BJ (cell line): Measurements from ENCODE around the gene KRTAP20-4. TPM values are rescaled to one million over a fixed set of nuclear protein-coding genes. Genes with fewer than 3 reads are reported as not detected.

Experiments
- CTCF ChIA-PET: fragments of 350-600 bp; formaldehyde crosslinking; extraction: SDS; loops from one replicate; lab custom pipeline; 2021; ENCODE audit warnings: antibody characterized with exemption, inconsistent platforms; lab: Yijun Ruan, JAX
- POLR2A ChIA-PET: fragments of 300-600 bp; sonication (Branson Sonifier 250); formaldehyde crosslinking; extraction: SDS; loops from one replicate; lab custom pipeline; 2021; ENCODE audit warnings: antibody characterized with exemption; lab: Charles Lee
- DNase-seq: peaks from one replicate; pipeline ENCODE4 v3.0.0-alpha.2; 2011; ENCODE audit warnings: low read depth
- H3K27me3 ChIP-seq: 2 replicates; pipeline ENCODE4 v1.6.0; 2011; ENCODE audit warnings: low read length; ENCODE audit not compliant: control insufficient read depth, insufficient read depth
- H3K36me3 ChIP-seq: 2 replicates; pipeline ENCODE4 v1.5.1; 2011; ENCODE audit warnings: low read length; ENCODE audit not compliant: control insufficient read depth, insufficient read depth
- H3K4me3 ChIP-seq: 2 replicates; pipeline ENCODE4 v1.5.1; 2011; ENCODE audit warnings: low read depth, mild to moderate bottlenecking, control low read depth, low read length
- polyA minus RNA-seq: library from RNA; depleted of rRNA, polyadenylated mRNA; stranded (reverse); fragments of >200 nt; gene quantifications from 2 replicates; pipeline ENCODE4 v1.2.3, GENCODE V29; 2011; rRNA and poly(A)+ RNA removed
- polyA plus RNA-seq: library from polyadenylated mRNA; depleted of rRNA; stranded (reverse); fragments of >200 nt; gene quantifications from 2 replicates; pipeline ENCODE4 v1.2.3, GENCODE V29; 2011; rRNA removed
- TF ChIP-seq, protein P1 (sequence below): IDR thresholded peaks from 2 replicates; pipeline ENCODE4 v1.5.1; 2011; ENCODE audit warnings: low read depth, mild to moderate bottlenecking, control low read depth, inconsistent platforms, low read length, moderate library complexity; ENCODE audit not compliant: insufficient read depth

KRTAP20-4 gene
- not detected in 2 replicates for polyA plus RNA-seq
- not detected in 2 replicates for polyA minus RNA-seq

DNA sequence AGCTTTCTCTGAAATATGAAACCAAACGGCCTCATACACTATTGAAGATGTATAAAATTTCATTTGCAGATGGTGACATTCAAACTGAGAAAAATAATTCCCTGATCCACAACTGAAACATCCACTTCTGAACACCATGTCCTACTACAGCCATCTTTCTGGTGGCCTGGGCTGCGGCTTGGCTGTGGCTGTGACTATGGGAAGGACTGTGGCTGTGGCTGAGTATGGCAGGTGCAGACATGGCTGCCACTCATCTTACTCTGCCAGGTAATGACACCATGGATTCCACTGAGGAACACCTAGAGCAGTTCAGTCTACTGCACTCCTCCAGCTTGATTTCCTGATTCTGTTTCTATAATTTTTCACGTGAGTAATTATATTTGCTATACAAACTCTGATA, at the start of gene KRTAP20-4:
KRTAP20-4 (plus strand) TSS at position 106 of the 400 bp plus-strand sequence.
- ChIA-PET CTCF (no interaction called here), POLR2A (no interaction called here)
- Histone ChIP-seq H3K27me3 (no peaks in the 10 kb centered on the region), H3K36me3 (no peaks in the 10 kb centered on the region), H3K4me3 (no peak within 1 kb of the TSS)
- TF ChIP-seq, protein P1, sequence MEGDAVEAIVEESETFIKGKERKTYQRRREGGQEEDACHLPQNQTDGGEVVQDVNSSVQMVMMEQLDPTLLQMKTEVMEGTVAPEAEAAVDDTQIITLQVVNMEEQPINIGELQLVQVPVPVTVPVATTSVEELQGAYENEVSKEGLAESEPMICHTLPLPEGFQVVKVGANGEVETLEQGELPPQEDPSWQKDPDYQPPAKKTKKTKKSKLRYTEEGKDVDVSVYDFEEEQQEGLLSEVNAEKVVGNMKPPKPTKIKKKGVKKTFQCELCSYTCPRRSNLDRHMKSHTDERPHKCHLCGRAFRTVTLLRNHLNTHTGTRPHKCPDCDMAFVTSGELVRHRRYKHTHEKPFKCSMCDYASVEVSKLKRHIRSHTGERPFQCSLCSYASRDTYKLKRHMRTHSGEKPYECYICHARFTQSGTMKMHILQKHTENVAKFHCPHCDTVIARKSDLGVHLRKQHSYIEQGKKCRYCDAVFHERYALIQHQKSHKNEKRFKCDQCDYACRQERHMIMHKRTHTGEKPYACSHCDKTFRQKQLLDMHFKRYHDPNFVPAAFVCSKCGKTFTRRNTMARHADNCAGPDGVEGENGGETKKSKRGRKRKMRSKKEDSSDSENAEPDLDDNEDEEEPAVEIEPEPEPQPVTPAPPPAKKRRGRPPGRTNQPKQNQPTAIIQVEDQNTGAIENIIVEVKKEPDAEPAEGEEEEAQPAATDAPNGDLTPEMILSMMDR, result no peak
- no peak for DNase-seq

DNA sequence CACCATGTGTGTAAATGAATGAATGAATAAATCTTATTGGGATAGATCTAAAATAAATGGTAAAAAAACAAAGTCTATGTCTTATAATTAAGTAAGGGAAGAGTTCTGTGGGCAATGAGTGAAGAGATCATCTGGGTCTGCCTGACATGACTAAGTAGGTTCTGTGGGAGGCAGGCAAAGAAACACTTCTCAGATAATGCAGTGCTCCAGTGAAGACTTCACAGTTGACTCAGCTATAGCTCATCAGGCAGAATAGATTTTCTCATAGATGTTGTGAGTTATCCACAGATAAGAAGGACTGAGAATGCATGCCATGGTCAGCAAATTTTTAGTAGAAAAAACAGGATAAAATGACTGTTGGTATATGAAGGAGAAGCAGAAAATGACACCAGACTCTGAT, 42.7 kb upstream of the KRTAP20-4 start:
- no peak for DNase-seq
- H3K27me3 ChIP-seq, result no peaks in the 10 kb centered on the region
- TF ChIP-seq, protein P1, result no peak
- POLR2A ChIA-PET, result no interaction called here
- CTCF ChIA-PET, result no interaction called here
- no peaks in the 10 kb centered on the region for H3K36me3 ChIP-seq
- no peak overlapping the region for H3K4me3 ChIP-seq

DNA sequence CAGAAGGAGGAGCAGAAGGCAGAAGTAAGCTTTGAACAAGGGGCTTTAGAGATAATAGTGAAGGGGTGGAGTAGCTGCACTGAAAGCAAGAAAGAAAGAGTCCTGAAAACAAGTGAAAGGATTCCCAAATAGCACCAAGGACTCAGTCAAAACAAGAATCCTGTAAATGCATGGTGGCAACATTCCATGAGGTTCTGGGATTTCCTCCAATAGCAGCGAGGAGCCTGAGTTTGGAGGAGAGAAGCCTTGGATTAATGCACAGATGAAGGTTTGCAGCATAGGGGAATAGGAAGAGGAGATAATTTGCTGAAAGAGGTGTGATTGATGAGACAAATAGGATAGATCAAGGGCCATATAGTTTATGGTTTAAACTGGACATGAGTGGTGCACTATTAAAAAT, 41.1 kb upstream of the KRTAP20-4 start:
- H3K27me3 ChIP-seq, result no peaks in the 10 kb centered on the region
- ChIA-PET POLR2A (no interaction called here), CTCF (no interaction called here)
- H3K4me3 ChIP-seq, result no peak overlapping the region
- H3K36me3 ChIP-seq, result no peaks in the 10 kb centered on the region
- no peak for DNase-seq
- TF ChIP-seq, protein P1, result no peak

DNA sequence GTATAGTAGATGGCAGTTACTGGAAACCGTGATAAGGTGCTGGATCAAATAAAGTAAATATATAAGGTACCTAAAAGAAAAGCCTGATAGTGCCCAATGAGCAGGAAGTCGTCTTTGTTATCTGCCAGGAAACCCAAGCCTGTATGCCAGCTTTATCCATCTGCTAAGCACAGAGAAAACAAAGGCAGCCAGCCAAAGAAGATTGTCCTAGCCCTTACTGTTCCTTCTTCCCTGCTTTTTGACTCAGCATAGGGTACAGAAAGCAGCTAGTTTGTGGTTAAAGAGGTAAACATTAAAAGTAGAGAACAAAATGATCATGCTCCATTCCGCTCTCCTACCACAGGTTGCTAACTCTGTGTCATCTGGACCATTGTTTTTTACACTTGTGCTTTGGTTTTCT, 40.3 kb upstream of the KRTAP20-4 start:
- ChIA-PET CTCF (no interaction called here), POLR2A (no interaction called here)
- Histone ChIP-seq H3K36me3 (no peaks in the 10 kb centered on the region), H3K27me3 (no peaks in the 10 kb centered on the region), H3K4me3 (no peak overlapping the region)
- TF ChIP-seq, protein P1, result no peak
- no peak for DNase-seq

DNA sequence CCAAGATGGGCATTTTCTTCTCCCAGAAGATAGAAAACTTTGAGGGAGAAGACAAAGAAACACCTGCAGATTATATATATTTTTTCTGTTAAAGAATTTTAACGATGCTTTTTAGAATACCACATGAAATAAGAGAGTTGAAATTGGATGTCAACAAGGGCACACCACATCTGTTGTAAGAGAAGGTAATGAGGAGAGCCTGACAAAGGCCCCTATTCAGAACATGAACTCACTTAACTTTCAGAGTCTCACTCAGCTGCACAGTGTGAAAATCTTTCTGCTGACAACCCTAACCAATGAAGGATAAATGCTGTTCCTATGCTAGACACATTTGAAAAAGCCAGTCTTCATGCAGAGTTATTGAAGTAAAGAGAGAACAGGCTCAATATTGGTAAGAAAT, 37.6 kb upstream of the KRTAP20-4 start:
- H3K27me3 ChIP-seq, result no peaks in the 10 kb centered on the region
- H3K36me3 ChIP-seq, result no peaks in the 10 kb centered on the region
- ChIA-PET POLR2A (no interaction called here), CTCF (no interaction called here)
- H3K4me3 ChIP-seq, result no peak overlapping the region
- no peak for DNase-seq
- TF ChIP-seq, protein P1, result no peak
